ENCODE measurements around the gene YY2. TPM values are rescaled to one million over a fixed set of nuclear protein-coding genes. Genes with fewer than 3 reads are reported as not detected.

Gene YY2
- total and polyA plus RNA-seq, 2 donors (not counting 1 experiment from before 2014, with no cell fraction given), result 0.67 to 2.6 TPM

DNA sequence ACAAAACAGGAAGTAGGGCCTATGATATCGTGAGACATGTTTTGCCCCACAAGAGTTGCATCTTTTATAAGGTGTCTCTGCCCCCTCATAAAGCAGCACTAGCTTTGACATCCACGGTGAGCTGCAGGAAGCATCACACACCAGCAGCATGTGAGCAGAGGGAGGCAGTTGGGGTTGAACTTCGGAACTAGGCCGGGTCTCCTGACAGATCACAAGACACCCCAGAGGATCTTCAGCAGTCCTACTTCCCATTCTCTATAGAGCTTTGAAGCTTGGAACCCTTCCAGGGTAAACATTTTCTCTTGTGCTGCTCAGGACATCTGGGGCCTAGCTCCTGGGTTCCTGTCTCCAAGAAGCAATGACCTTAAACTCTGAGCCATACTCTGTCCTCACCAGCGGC, 27.5 kb downstream of the YY2 start:
- Histone ChIP-seq H3K9ac (ENCODE audit: low read length) (no peak overlapping the region), H3K9me3 (ENCODE audit: control extremely low read depth in 1 of 3, control insufficient read depth in 2 of 3, insufficient read depth in 1 of 3, low read length in 2 of 3) (no peaks in the 10 kb centered on the region), H3K27me3 (replicated peaks in 1 of 4; ENCODE audit: control extremely low read depth in 1 of 4, control insufficient read depth in 3 of 4, insufficient read depth in 4 of 4, low read length in 3 of 4) (no peaks in the 10 kb centered on the region), H3K36me3 (replicated peaks in 1 of 2; ENCODE audit: control extremely low read depth in 1 of 2, control insufficient read depth in 1 of 2, extremely low read depth in 1 of 2, insufficient read depth in 2 of 2, low read length in 1 of 2) (peaks cover 0 to 5% of the 10 kb centered on the region in 2 experiments), H2AFZ (ENCODE audit: insufficient read depth, low read depth, low read length, poor library complexity, severe bottlenecking) (no peak overlapping the region), H3K27ac (ENCODE audit: low read length in 2 of 2) (no peak overlapping the region), H3K79me2 (ENCODE audit: control insufficient read depth, insufficient read depth, low read length) (no peaks in the 10 kb centered on the region), H3K4me3 (ENCODE audit: control extremely low read depth in 1 of 5, extremely low read depth in 1 of 5, insufficient read depth in 1 of 5, low read depth in 2 of 5, low read length in 4 of 5) (no peak overlapping the region), H3K4me2 (replicated peaks; ENCODE audit: low read depth, low read length, poor library complexity, severe bottlenecking) (no peak overlapping the region), H4K20me1 (ENCODE audit: control insufficient read depth, insufficient read depth, low read length, poor library complexity, severe bottlenecking) (no peaks in the 10 kb centered on the region), H3K4me1 (ENCODE audit: control insufficient read depth in 2 of 2, insufficient read depth in 2 of 2, low read length in 2 of 2) (no peaks in the 10 kb centered on the region)
- WGBS (ENCODE audit: insufficient coverage), result 100% methylated on average over 1 of the region's 5 CpGs
- CTCF ChIA-PET, result no interaction called here
- ATAC-seq (ENCODE audit: low read depth) (no peak), DNase-seq (no peak)
- no peaks in the 10 kb centered on the region for H3K9me3 Mint-ChIP-seq (ENCODE audit: insufficient read depth)
- H3K27ac Mint-ChIP-seq, result no peak overlapping the region
- POLR2A ChIA-PET, result no interaction called here
- H3K4me1 Mint-ChIP-seq, result no peaks in the 10 kb centered on the region
- H3K4me3 Mint-ChIP-seq, result no peak overlapping the region
- TF ChIP-seq, protein P1, sequence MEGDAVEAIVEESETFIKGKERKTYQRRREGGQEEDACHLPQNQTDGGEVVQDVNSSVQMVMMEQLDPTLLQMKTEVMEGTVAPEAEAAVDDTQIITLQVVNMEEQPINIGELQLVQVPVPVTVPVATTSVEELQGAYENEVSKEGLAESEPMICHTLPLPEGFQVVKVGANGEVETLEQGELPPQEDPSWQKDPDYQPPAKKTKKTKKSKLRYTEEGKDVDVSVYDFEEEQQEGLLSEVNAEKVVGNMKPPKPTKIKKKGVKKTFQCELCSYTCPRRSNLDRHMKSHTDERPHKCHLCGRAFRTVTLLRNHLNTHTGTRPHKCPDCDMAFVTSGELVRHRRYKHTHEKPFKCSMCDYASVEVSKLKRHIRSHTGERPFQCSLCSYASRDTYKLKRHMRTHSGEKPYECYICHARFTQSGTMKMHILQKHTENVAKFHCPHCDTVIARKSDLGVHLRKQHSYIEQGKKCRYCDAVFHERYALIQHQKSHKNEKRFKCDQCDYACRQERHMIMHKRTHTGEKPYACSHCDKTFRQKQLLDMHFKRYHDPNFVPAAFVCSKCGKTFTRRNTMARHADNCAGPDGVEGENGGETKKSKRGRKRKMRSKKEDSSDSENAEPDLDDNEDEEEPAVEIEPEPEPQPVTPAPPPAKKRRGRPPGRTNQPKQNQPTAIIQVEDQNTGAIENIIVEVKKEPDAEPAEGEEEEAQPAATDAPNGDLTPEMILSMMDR (IDR thresholded peaks at IDR 0.05), result no peak
- no peak for TF ChIP-seq EZH2 (IDR thresholded peaks at IDR 0.05; ENCODE audit: borderline replicate concordance, insufficient read depth, low read depth, low read length, poor library complexity, severe bottlenecking)
- intact Hi-C loops (cut with micrococcal nuclease), result no loop called here
- no peaks in the 10 kb centered on the region for H3K27me3 Mint-ChIP-seq

DNA sequence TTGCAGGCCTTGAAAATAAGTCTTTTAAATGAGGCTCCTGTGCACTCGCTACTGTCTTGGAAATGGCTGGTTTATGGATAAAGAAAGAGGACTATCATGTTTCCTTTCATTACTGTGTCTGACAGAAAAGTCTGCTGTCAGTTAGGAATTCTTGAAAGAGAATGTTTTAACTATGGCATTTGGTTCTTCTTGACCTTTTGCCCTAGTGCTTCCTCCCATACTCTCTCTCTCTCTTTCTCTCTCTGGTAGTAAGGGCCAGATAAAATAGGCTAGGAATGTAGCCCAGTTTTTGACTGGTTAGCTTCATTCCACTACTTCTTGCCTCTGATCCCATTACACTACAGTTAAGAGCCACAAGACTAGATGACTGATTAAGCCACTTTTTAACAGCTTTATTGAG, 29.8 kb downstream of the YY2 start:
- ATAC-seq (ENCODE audit: low read depth) (no peak), DNase-seq (no peak)
- TF ChIP-seq, protein P1 (IDR thresholded peaks at IDR 0.05), result no peak
- TF ChIP-seq EZH2 (IDR thresholded peaks at IDR 0.05; ENCODE audit: borderline replicate concordance, insufficient read depth, low read depth, low read length, poor library complexity, severe bottlenecking), result no peak
- Histone ChIP-seq H3K27ac (ENCODE audit: low read length in 2 of 2) (no peak overlapping the region), H3K9ac (ENCODE audit: low read length) (no peak overlapping the region), H3K4me2 (replicated peaks; ENCODE audit: low read depth, low read length, poor library complexity, severe bottlenecking) (no peak overlapping the region), H3K9me3 (ENCODE audit: control extremely low read depth in 1 of 3, control insufficient read depth in 2 of 3, insufficient read depth in 1 of 3, low read length in 2 of 3) (no peaks in the 10 kb centered on the region), H4K20me1 (ENCODE audit: control insufficient read depth, insufficient read depth, low read length, poor library complexity, severe bottlenecking) (no peaks in the 10 kb centered on the region), H3K27me3 (replicated peaks in 1 of 4; ENCODE audit: control extremely low read depth in 1 of 4, control insufficient read depth in 3 of 4, insufficient read depth in 4 of 4, low read length in 3 of 4) (no peaks in the 10 kb centered on the region), H3K79me2 (ENCODE audit: control insufficient read depth, insufficient read depth, low read length) (no peaks in the 10 kb centered on the region), H2AFZ (ENCODE audit: insufficient read depth, low read depth, low read length, poor library complexity, severe bottlenecking) (no peak overlapping the region), H3K4me3 (ENCODE audit: control extremely low read depth in 1 of 5, extremely low read depth in 1 of 5, insufficient read depth in 1 of 5, low read depth in 2 of 5, low read length in 4 of 5) (no peak overlapping the region), H3K36me3 (replicated peaks in 1 of 2; ENCODE audit: control extremely low read depth in 1 of 2, control insufficient read depth in 1 of 2, extremely low read depth in 1 of 2, insufficient read depth in 2 of 2, low read length in 1 of 2) (peaks cover 0 to 2% of the 10 kb centered on the region in 2 experiments), H3K4me1 (ENCODE audit: control insufficient read depth in 2 of 2, insufficient read depth in 2 of 2, low read length in 2 of 2) (no peaks in the 10 kb centered on the region)
- Mint-ChIP-seq H3K27me3 (no peaks in the 10 kb centered on the region), H3K4me3 (no peak overlapping the region), H3K27ac (no peak overlapping the region), H3K9me3 (ENCODE audit: insufficient read depth) (no peaks in the 10 kb centered on the region), H3K4me1 (no peaks in the 10 kb centered on the region)
- CTCF ChIA-PET, result no interaction called here
- no CpG with 5 or more reads among the region's 1 CpG for WGBS (ENCODE audit: insufficient coverage)
- intact Hi-C loops (cut with micrococcal nuclease), result no loop called here
- POLR2A ChIA-PET, result no interaction called here

All from B cell (primary cell).